H1 (cell line): ENCODE results near the gene PSIP1. TPM values are rescaled to one million over a fixed set of nuclear protein-coding genes. Genes with fewer than 3 reads are reported as not detected.

Experiments
- CTCF ChIA-PET: fragments of 300-600 bp; sonication (Branson Sonifier 250); formaldehyde crosslinking; loops from one replicate; lab custom pipeline; 2021; ENCODE audit not compliant: partially characterized antibody; lab: Charles Lee
- POLR2A ChIA-PET: fragments of 300-600 bp; sonication (Branson Sonifier 250); formaldehyde crosslinking; loops from one replicate; lab custom pipeline; 2021; ENCODE audit warnings: inconsistent platforms; ENCODE audit not compliant: partially characterized antibody; lab: Charles Lee
- DNase-seq, 2 experiments: peaks; one replicate each; pipeline versions ENCODE4 v3.0.0 to v3.0.0-alpha.2; 2010 to 2022; ENCODE audit warnings: low spot score in 2 of 2, low read depth in 1 of 2, mixed read lengths in 1 of 2
- FAIRE-seq: peaks from 2 replicates; lab custom pipeline; 2011; peaks lifted over from hg19 to GRCh38; lab: Jason Lieb, UNC
- H2AFZ ChIP-seq: 2 replicates; pipeline ENCODE4 v1.8.1; 2012; ENCODE audit warnings: low read length, inconsistent platforms
- H2AK5ac ChIP-seq: 2 replicates; pipeline ENCODE4 v1.6.1; 2013; ENCODE audit warnings: low read depth, low read length
- H2BK120ac ChIP-seq: replicated peaks from 2 replicates; pipeline ENCODE3; 2013; ENCODE audit warnings: low read depth, low read length, inconsistent platforms
- H2BK12ac ChIP-seq: 2 replicates; pipeline ENCODE4 v1.6.1; 2013; ENCODE audit warnings: low read depth, low read length
- H2BK15ac ChIP-seq: 2 replicates; pipeline ENCODE4 v1.6.1; 2013; ENCODE audit warnings: low read length
- H2BK20ac ChIP-seq: 2 replicates; pipeline ENCODE4 v1.6.1; 2013; ENCODE audit warnings: low read length
- H2BK5ac ChIP-seq: 2 replicates; pipeline ENCODE4 v1.6.1; 2013; ENCODE audit warnings: low read depth, low read length
- H3K14ac ChIP-seq: 2 replicates; pipeline ENCODE4 v1.6.1; 2013; ENCODE audit warnings: inconsistent platforms; ENCODE audit not compliant: insufficient read length
- H3K18ac ChIP-seq: 2 replicates; pipeline ENCODE4 v1.6.1; 2013; ENCODE audit warnings: low read length; ENCODE audit errors: extremely low read depth
- H3K23ac ChIP-seq: 2 replicates; pipeline ENCODE4 v1.6.1; 2013; ENCODE audit warnings: inconsistent platforms; ENCODE audit not compliant: insufficient read length
- H3K23me2 ChIP-seq: 2 replicates; pipeline ENCODE4 v1.6.1; 2013; ENCODE audit warnings: low read depth, low read length
- H3K27ac ChIP-seq: 2 replicates; pipeline ENCODE4 v1.6.1; 2011; ENCODE audit warnings: low read depth, low read length, inconsistent platforms
- H3K27me3 ChIP-seq, 4 experiments: replicated peaks in 1 of 4; 1 replicate in 1 of 4; 2 replicates in 3 of 4; pipeline versions ENCODE4 v1.6.1 to v1.8.1; 2011 to 2013; ENCODE audit warnings: low read length in 3 of 4, mild to moderate bottlenecking in 3 of 4, inconsistent platforms in 2 of 4, mixed read lengths in 2 of 4, moderate library complexity in 1 of 4; ENCODE audit not compliant: control insufficient read depth in 3 of 4, insufficient read depth in 3 of 4; ENCODE audit errors: extremely low read depth in 1 of 4
- H3K36me3 ChIP-seq, 4 experiments: 2 replicates each; pipeline versions ENCODE4 v1.6.1 to v1.8.1; 2011 to 2013; ENCODE audit warnings: mild to moderate bottlenecking in 4 of 4, low read length in 3 of 4, moderate library complexity in 2 of 4, control low read depth in 1 of 4, inconsistent platforms in 1 of 4; ENCODE audit not compliant: insufficient read depth in 4 of 4, control insufficient read depth in 2 of 4
- H3K4ac ChIP-seq: replicated peaks from 2 replicates; pipeline ENCODE3; 2013; ENCODE audit warnings: low read length, low read depth, mixed read lengths, inconsistent platforms; ENCODE audit not compliant: insufficient read length
- H3K4me1 ChIP-seq, 4 experiments: replicated peaks in 1 of 4; 1 replicate in 1 of 4; 2 replicates in 3 of 4; pipeline versions ENCODE4 v1.6.1 to v1.8.1; 2011 to 2013; ENCODE audit warnings: low read length in 3 of 4, inconsistent platforms in 2 of 4, mixed read lengths in 1 of 4; ENCODE audit not compliant: insufficient read depth in 4 of 4, control insufficient read depth in 3 of 4
- H3K4me2 ChIP-seq, 2 experiments: 2 replicates each; pipeline versions ENCODE4 v1.6.1 to v1.8.1; 2011 to 2013; ENCODE audit warnings: low read depth in 2 of 2, low read length in 2 of 2, control low read depth in 1 of 2, inconsistent platforms in 1 of 2, mild to moderate bottlenecking in 1 of 2; ENCODE audit not compliant: insufficient read depth in 1 of 2
- H3K4me3 ChIP-seq, 4 experiments: fragments of 200-600, 300-600 bp in 1 of 4; sonication (generic), shearing (Covaris generic), sonication (Bioruptor Twin) in 1 of 4; 2 replicates each; pipeline versions ENCODE4 v1.5.1 to v1.8.1; 2011 to 2016; ENCODE audit warnings: low read length in 4 of 4, low read depth in 3 of 4, control low read depth in 2 of 4, inconsistent platforms in 2 of 4, mild to moderate bottlenecking in 2 of 4, mixed read lengths in 1 of 4, moderate library complexity in 1 of 4; ENCODE audit not compliant: insufficient read depth in 2 of 4; ENCODE audit errors: extremely low read depth in 1 of 4
- H3K56ac ChIP-seq: replicated peaks from 2 replicates; pipeline ENCODE3; 2013; ENCODE audit warnings: low read depth, mild to moderate bottlenecking, mixed read lengths, low read length, inconsistent platforms; ENCODE audit not compliant: insufficient read length
- H3K79me1 ChIP-seq: 2 replicates; pipeline ENCODE4 v1.6.1; 2013; ENCODE audit warnings: low read depth, low read length, control low read depth
- H3K79me2 ChIP-seq, 2 experiments: 2 replicates each; pipeline versions ENCODE4 v1.6.1 to v1.8.1; 2012 to 2013; ENCODE audit warnings: low read length in 2 of 2, mild to moderate bottlenecking in 2 of 2, inconsistent platforms in 1 of 2; ENCODE audit not compliant: insufficient read depth in 2 of 2, control insufficient read depth in 1 of 2
- H3K9ac ChIP-seq, 4 experiments: replicated peaks in 1 of 4; 1 replicate in 1 of 4; 2 replicates in 3 of 4; pipeline versions ENCODE4 v1.6.1 to v1.8.1; 2011 to 2013; ENCODE audit warnings: low read depth in 3 of 4, low read length in 3 of 4, control low read depth in 2 of 4, mild to moderate bottlenecking in 2 of 4, moderate library complexity in 2 of 4, inconsistent platforms in 1 of 4; ENCODE audit errors: extremely low read depth in 1 of 4
- H3K9me3 ChIP-seq, 2 experiments: 2 replicates each; pipeline versions ENCODE4 v1.6.1 to v1.8.1; 2012 to 2013; ENCODE audit warnings: mild to moderate bottlenecking in 2 of 2, moderate library complexity in 2 of 2, control low read depth in 1 of 2, inconsistent platforms in 1 of 2, low read depth in 1 of 2, low read length in 1 of 2, mixed read lengths in 1 of 2; ENCODE audit not compliant: insufficient read depth in 2 of 2
- H4K20me1 ChIP-seq, 2 experiments: replicated peaks in 1 of 2; 2 replicates each; pipeline versions ENCODE3 to v1.8.1; 2011 to 2013; ENCODE audit warnings: inconsistent platforms in 2 of 2, low read length in 2 of 2, mild to moderate bottlenecking in 1 of 2; ENCODE audit not compliant: insufficient read depth in 2 of 2, control insufficient read depth in 1 of 2
- H4K5ac ChIP-seq: 2 replicates; pipeline ENCODE4 v1.6.1; 2013; ENCODE audit warnings: low read length, low read depth, mixed read lengths, inconsistent platforms; ENCODE audit not compliant: insufficient read length
- H4K8ac ChIP-seq: 2 replicates; pipeline ENCODE4 v1.8.0; 2013; ENCODE audit warnings: mild to moderate bottlenecking, moderate library complexity, low read length, inconsistent platforms; ENCODE audit not compliant: insufficient read depth; ENCODE audit errors: extremely low read depth
- H4K91ac ChIP-seq: replicated peaks from 2 replicates; pipeline ENCODE3; 2013; ENCODE audit warnings: low read length, mixed read lengths, inconsistent platforms; ENCODE audit not compliant: insufficient read length
- ASH2L ChIP-seq: fragments of 200-600, 300-600 bp; sonication (generic); IDR thresholded peaks from one replicate; pipeline ENCODE4 v1.7.1; 2017; ENCODE audit warnings: low read length
- EGR1 ChIP-seq: IDR thresholded peaks from 2 replicates; pipeline ENCODE4 v1.6.1; 2011; ENCODE audit warnings: low read depth, low read length, borderline replicate concordance
- HDAC2 ChIP-seq, 2 experiments: fragments of 300-600 bp in 1 of 2; sonication (generic) in 1 of 2; IDR thresholded peaks; 2 replicates each; pipeline ENCODE4 v1.6.1; 2011 to 2012; ENCODE audit warnings: low read depth in 2 of 2, low read length in 2 of 2, mild to moderate bottlenecking in 2 of 2, moderate library complexity in 2 of 2, borderline replicate concordance in 1 of 2, inconsistent platforms in 1 of 2
- KDM4A ChIP-seq: IDR thresholded peaks from one replicate; pipeline ENCODE4 v1.7.1; 2012; ENCODE audit warnings: low read depth, mild to moderate bottlenecking, moderate library complexity, low read length, inconsistent platforms; ENCODE audit not compliant: severe bottlenecking
- NRF1 ChIP-seq: IDR thresholded peaks from 2 replicates; pipeline ENCODE4 v1.6.1; 2011; ENCODE audit warnings: mild to moderate bottlenecking, low read depth, low read length, improper control_type of control experiment
- SUZ12 ChIP-seq: fragments of 200-600 bp; sonication (generic); IDR thresholded peaks from 2 replicates; pipeline ENCODE4 v1.6.1; 2012; ENCODE audit warnings: mild to moderate bottlenecking, inconsistent platforms, low read length, moderate library complexity, mixed read lengths
- WGBS, 2 experiments: shearing (Covaris generic) in 1 of 2; methylation state at CpG; one replicate each; pipeline versions ENCODE4 v1.1.6 to v1.1.7; 2013 to 2015; ENCODE audit warnings: low lambda C conversion rate in 2 of 2, mixed read lengths in 2 of 2, inconsistent platforms in 1 of 2, low coverage in 1 of 2, missing lambda C conversion rate in 1 of 2; ENCODE audit not compliant: insufficient replicate concordance in 2 of 2, insufficient coverage in 1 of 2, insufficient read length in 1 of 2; ENCODE audit errors: extremely low coverage in 1 of 2, missing lambda C conversion rate in 1 of 2; 5-methylcytosine and 5-hydroxymethylcytosine counted together
- polyA plus RNA-seq, 7 experiments: library from polyadenylated mRNA; depleted of rRNA in 3 of 7; stranded (reverse) in 5 of 7; unstranded in 2 of 7; fragments of >200 nt in 5 of 7; fragments of 200-250 nt in 2 of 7; gene quantifications; 1 replicate in 5 of 7; 2 replicates in 1 of 7; 4 replicates in 1 of 7; pipeline versions ENCODE4 v1.2.1 to v1.2.3, GENCODE V29; 2011 to 2013; ENCODE audit warnings: missing spikeins in 2 of 7, mixed read lengths in 2 of 7
- total RNA-seq: library from RNA; stranded (reverse); fragmentation: NEBNext Ultra II Directional; extraction: Animal tissue kit (Norgen Biotek cat#: 25700); gene quantifications from 2 replicates; pipeline ENCODE4 v1.2.1, GENCODE V29; 2021

Gene PSIP1
- total and polyA plus RNA-seq, 2 of the 8 experiments (the other 6 are each of a cell fraction or from before 2014, with no cell fraction given) = 63.3 to 387 TPM

- Histone ChIP-seq H3K4me2 (peak overlapping the region; percentile 70 to 79), H3K4ac (peak overlapping the region; percentile 63), H3K14ac (no peak overlapping the region), H3K79me2 (peaks cover 30 to 59% of the 10 kb centered on the region in 2 experiments), H3K56ac (peak overlapping the region; percentile 89), H4K91ac (peak overlapping the region; percentile 83), H3K23ac (no peak overlapping the region), H3K36me3 (peaks cover 13 to 48% (median 26%) of the 10 kb centered on the region in 4 experiments), H2AFZ (no peak overlapping the region), H2AK5ac (no peak overlapping the region), H3K9ac (peak overlapping the region; percentile 93 to 99 (median 97)), H3K79me1 (no peaks in the 10 kb centered on the region; the same call in 1 of the 2 replicates), H4K5ac (peak overlapping the region; percentile 96), H2BK5ac (peak overlapping the region; percentile 99), H2BK12ac (no peak overlapping the region), H3K27ac (peak overlapping the region; percentile 100), H2BK120ac (no peak overlapping the region), H4K20me1 (peaks cover 16 to 29% of the 10 kb centered on the region in 2 experiments), H3K4me1 (peaks cover 7 to 18% (median 8%) of the 10 kb centered on the region in 4 experiments; a peak in 6 of 7 replicates), H3K4me3 (peak overlapping the region; percentile 87 to 97 (median 94)), H3K27me3 (no peaks in the 10 kb centered on the region), H4K8ac (peak overlapping the region; percentile 99; the same call in 1 of the 2 replicates), H2BK20ac (no peak overlapping the region), H3K9me3 (no peaks in the 10 kb centered on the region), H3K18ac (peak overlapping the region; percentile 80), H3K23me2 (peaks cover 3% of the 10 kb centered on the region; the same call in 1 of the 2 replicates), H2BK15ac (no peak overlapping the region)
- FAIRE-seq (no peak), DNase-seq (peak in 1 of 2 experiments; percentile 69)
- 0% methylated on average over 26 of the region's 76 CpGs; no CpG with 5 or more reads in 1 of the 2 experiments for WGBS, 2 experiments
- CTCF ChIA-PET = interaction anchor here (0.8 to 1.9 kb wide), 5 partner anchors 9 to 87 kb away, joined by 3 to 4 read pairs (median 3); partner anchors contain the start of gene SNAPC3
- POLR2A ChIA-PET = interaction anchor here (1.0 to 5.9 kb wide), 22 partner anchors 9 to 104 kb away, joined by 3 to 133 read pairs (median 7); partner anchors contain the start of genes CCDC171 and SNAPC3
- TF ChIP-seq EGR1 (peak; percentile 90), KDM4A (peak; percentile 37), ASH2L (peak; percentile 73), NRF1 (no peak), SUZ12 (no peak), HDAC2 (IDR thresholded peaks at IDR 0.05; ENCODE audit: borderline replicate concordance in 1 of 2, low read depth in 2 of 2, low read length in 2 of 2) (no peak)
These were observed 610 bp downstream of the PSIP1 start for GRCh38 chr9:15509931-15510788.
